ENCODE measurements around the gene PSD4. TPM values are rescaled to one million over a fixed set of nuclear protein-coding genes. Genes with fewer than 3 reads are reported as not detected.

Gene PSD4
- total and polyA plus RNA-seq, 3 experiments from 2014 or later = 42.1 to 193 (median 192) TPM

DNA sequence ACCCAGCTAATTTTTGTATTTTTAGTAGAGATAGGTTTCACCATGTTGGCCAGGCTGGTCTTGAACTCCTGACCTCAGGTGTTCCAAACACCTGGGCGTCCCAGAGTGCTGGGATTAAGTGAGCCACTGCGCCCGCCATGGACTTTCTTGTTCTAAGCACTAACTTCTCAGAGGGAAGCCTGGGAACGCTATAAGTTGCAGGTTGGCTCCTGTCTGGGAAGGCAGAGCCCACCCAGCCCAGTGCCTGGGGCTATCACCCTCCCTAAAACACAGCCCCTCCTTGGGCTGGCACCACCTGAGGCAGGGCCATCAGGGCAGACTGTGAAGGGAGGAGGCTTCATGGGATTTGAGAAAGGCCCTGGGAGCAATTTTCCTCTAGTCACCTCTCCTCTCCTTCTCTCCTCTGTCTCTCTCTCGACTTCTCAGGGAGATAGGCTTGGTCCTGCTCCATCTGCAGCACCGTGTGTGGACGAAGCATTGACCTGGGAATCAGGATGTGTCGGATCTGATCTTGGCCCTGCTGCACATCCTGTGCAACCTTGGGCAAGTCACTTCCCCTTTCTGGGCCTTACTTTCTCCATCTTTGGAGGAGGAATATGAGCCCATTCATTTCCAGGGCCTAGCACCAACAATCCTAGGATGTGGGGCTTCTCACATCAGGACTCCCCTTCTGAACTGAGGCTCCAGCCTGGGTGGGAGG, 10.9 kb downstream of the PSD4 start:
- CTCF ChIA-PET = interaction anchor here (0.9 to 5.6 kb wide), 3 partner anchors 10 to 46 kb away, joined by 4 to 92 read pairs (median 6); no protein-coding TSS in a partner anchor
- Histone ChIP-seq H3K4me1 (ENCODE audit: insufficient read depth, low read length) (peaks cover 76% of the 10 kb centered on the region), H3K9me3 (ENCODE audit: low read length) (no peaks in the 10 kb centered on the region), H3K4me3 (ENCODE audit: low read length) (no peak overlapping the region), H3K27me3 (ENCODE audit: insufficient read depth, low read length, poor library complexity, severe bottlenecking) (no peaks in the 10 kb centered on the region), H3K36me3 (ENCODE audit: insufficient read depth, low read length) (peaks cover 40% of the 10 kb centered on the region), H3K27ac (ENCODE audit: low read depth, low read length) (no peak overlapping the region)
- Mint-ChIP-seq H3K4me1 (peaks cover 79 to 94% (median 92%) of the 10 kb centered on the region in 3 donors), H3K9me3 (no peaks in the 10 kb centered on the region), H3K36me3 (peaks cover 0 to 76% (median 10%) of the 10 kb centered on the region in 3 donors), H3K4me3 (peak overlapping the region in 5 of 7 donors; percentile 23 to 64 (median 44)), H3K27me3 (no peaks in the 10 kb centered on the region), H3K27ac (peak overlapping the region; percentile 0 to 94 (median 84))
- no peak for DNase-seq
- POLR2A ChIA-PET = interaction anchor here (1.2 kb wide), 1 partner anchor 9 kb away, joined by 4 read pairs; no protein-coding TSS in a partner anchor

GRCh38 chr2:113185664-113186432, 12.1 kb downstream of the PSD4 start:
- peaks cover 77 to 93% (median 92%) of the 10 kb centered on the region in 3 donors for H3K4me1 Mint-ChIP-seq
- Histone ChIP-seq H3K4me1 (ENCODE audit: insufficient read depth, low read length) (peaks cover 64% of the 10 kb centered on the region), H3K36me3 (ENCODE audit: insufficient read depth, low read length) (peaks cover 45% of the 10 kb centered on the region), H3K9me3 (ENCODE audit: low read length) (no peaks in the 10 kb centered on the region), H3K27me3 (ENCODE audit: insufficient read depth, low read length, poor library complexity, severe bottlenecking) (no peaks in the 10 kb centered on the region), H3K27ac (ENCODE audit: low read depth, low read length) (peak overlapping the region; percentile 16), H3K4me3 (ENCODE audit: low read length) (no peak overlapping the region)
- peak overlapping the region in 3 of 7 donors; percentile 15 to 73 (median 20) for H3K4me3 Mint-ChIP-seq
- no peaks in the 10 kb centered on the region for H3K9me3 Mint-ChIP-seq
- CTCF ChIA-PET = interaction anchor here (1.2 kb wide), 2 partner anchors 10 to 47 kb away, joined by 3 to 4 read pairs; no protein-coding TSS in a partner anchor
- H3K27ac Mint-ChIP-seq = peak overlapping the region; percentile 0 to 94 (median 80)
- DNase-seq = no peak
- H3K36me3 Mint-ChIP-seq = peaks cover 0 to 80% (median 11%) of the 10 kb centered on the region in 3 donors
- no peaks in the 10 kb centered on the region for H3K27me3 Mint-ChIP-seq
- POLR2A ChIA-PET = no interaction called here

DNA sequence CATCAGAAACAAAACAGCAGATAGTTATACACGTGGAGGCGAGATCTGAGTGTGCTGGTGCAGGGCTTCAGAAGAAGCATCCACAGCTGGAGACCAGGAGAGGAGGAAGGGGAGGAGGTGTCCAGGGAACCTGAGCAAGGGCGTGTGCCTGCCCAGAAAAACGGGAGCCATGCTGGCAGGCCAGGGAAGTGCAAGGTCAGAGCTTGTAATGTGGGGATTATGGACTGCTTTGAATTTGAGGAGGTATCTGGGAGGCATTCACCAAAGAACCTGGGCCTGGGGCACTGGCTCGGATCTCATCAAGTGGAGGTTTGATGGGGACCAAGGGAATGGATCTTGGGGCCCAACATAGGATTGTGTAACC, 12.6 kb downstream of the PSD4 start:
- Histone ChIP-seq H3K4me3 (ENCODE audit: low read length) (no peak overlapping the region), H3K36me3 (ENCODE audit: insufficient read depth, low read length) (peaks cover 51% of the 10 kb centered on the region), H3K9me3 (ENCODE audit: low read length) (no peaks in the 10 kb centered on the region), H3K27me3 (ENCODE audit: insufficient read depth, low read length, poor library complexity, severe bottlenecking) (no peaks in the 10 kb centered on the region), H3K4me1 (ENCODE audit: insufficient read depth, low read length) (peaks cover 59% of the 10 kb centered on the region), H3K27ac (ENCODE audit: low read depth, low read length) (peak overlapping the region; percentile 16)
- Mint-ChIP-seq H3K9me3 (no peaks in the 10 kb centered on the region), H3K4me1 (peaks cover 72 to 90% (median 88%) of the 10 kb centered on the region in 3 donors), H3K4me3 (peak overlapping the region in 4 of 7 donors; percentile 0 to 41 (median 14)), H3K27ac (peak overlapping the region; percentile 0 to 94 (median 76)), H3K27me3 (no peaks in the 10 kb centered on the region), H3K36me3 (peaks cover 0 to 84% (median 11%) of the 10 kb centered on the region in 3 donors)
- DNase-seq = no peak
- ChIA-PET CTCF (interaction anchor here (1.2 to 1.6 kb wide), 3 partner anchors 11 to 48 kb away, joined by 3 to 5 read pairs (median 4); no protein-coding TSS in a partner anchor), POLR2A (no interaction called here)

DNA sequence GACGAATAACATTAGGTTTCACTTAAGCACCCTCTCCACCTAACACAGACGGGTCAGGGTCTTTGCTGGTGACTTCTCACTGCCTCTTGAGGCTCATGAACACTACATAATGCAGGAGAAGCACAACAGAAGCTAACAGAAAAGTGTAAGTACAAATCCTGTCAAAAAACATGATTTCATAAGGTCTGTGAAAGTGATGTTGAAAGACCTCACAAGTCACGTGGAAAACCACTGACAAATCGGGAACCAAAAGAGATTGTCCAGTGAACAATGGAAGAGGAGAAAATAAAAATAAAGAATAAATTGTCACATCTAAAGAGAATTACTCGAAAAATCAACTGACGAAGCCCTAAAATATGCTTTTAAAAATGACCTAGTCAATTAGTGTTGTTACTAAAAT, 14.0 kb downstream of the PSD4 start:
- H3K36me3 Mint-ChIP-seq = peaks cover 0 to 84% (median 13%) of the 10 kb centered on the region in 3 donors

DNA sequence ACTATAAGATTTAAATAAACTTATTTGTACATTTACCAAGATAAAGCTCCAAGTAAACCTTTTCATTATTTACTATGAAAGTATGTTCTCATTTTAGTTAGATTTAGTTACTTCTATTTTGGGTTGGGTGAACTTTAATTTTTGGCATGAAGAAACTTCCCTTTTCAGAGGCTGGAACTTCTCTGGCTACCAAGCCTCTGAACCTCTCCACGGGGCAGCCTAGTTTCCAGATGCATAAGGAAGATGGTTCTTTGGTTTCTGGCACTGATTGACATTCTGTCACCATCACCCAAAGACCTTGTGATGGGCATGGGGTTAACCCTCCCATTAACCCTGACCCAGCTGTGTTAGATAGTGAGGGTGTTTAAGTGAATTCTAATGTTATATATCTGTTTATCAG, 17.1 kb downstream of the PSD4 start:
- H3K27me3 Mint-ChIP-seq = no peaks in the 10 kb centered on the region
- Histone ChIP-seq H3K9me3 (ENCODE audit: low read length) (no peaks in the 10 kb centered on the region), H3K36me3 (ENCODE audit: insufficient read depth, low read length) (peaks cover 63% of the 10 kb centered on the region), H3K4me1 (ENCODE audit: insufficient read depth, low read length) (peaks cover 18% of the 10 kb centered on the region), H3K27me3 (ENCODE audit: insufficient read depth, low read length, poor library complexity, severe bottlenecking) (no peaks in the 10 kb centered on the region), H3K4me3 (ENCODE audit: low read length) (no peak overlapping the region), H3K27ac (ENCODE audit: low read depth, low read length) (no peak overlapping the region)
- peaks cover 40 to 65% (median 47%) of the 10 kb centered on the region in 3 donors for H3K4me1 Mint-ChIP-seq
- H3K36me3 Mint-ChIP-seq = peaks cover 0 to 88% (median 17%) of the 10 kb centered on the region in 3 donors
- no peak for DNase-seq
- H3K27ac Mint-ChIP-seq = peak overlapping the region in 7 of 8 donors; percentile 56 to 68 (median 61)
- POLR2A ChIA-PET = no interaction called here
- CTCF ChIA-PET = interaction anchor here (1.0 to 18.6 kb wide), 4 partner anchors 8 to 52 kb away, joined by 3 to 470 read pairs (median 11); no protein-coding TSS in a partner anchor
- no peak overlapping the region for H3K4me3 Mint-ChIP-seq
- H3K9me3 Mint-ChIP-seq = no peaks in the 10 kb centered on the region

More for the DNA sequence above, 14.0 kb downstream of the PSD4 start:
- Mint-ChIP-seq H3K27ac (peak overlapping the region; percentile 8 to 94 (median 54)), H3K4me3 (peak overlapping the region in 3 of 7 donors; percentile 0 to 4 (median 1)), H3K4me1 (peaks cover 60 to 76% (median 75%) of the 10 kb centered on the region in 3 donors), H3K9me3 (no peaks in the 10 kb centered on the region), H3K27me3 (no peaks in the 10 kb centered on the region)
- peaks cover 45% of the 10 kb centered on the region for H3K4me1 ChIP-seq (ENCODE audit: insufficient read depth, low read length)
- no peak overlapping the region for H3K4me3 ChIP-seq (ENCODE audit: low read length)
- H3K9me3 ChIP-seq (ENCODE audit: low read length) = no peaks in the 10 kb centered on the region
- peaks cover 53% of the 10 kb centered on the region for H3K36me3 ChIP-seq (ENCODE audit: insufficient read depth, low read length)
- no peak for DNase-seq
- no peaks in the 10 kb centered on the region for H3K27me3 ChIP-seq (ENCODE audit: insufficient read depth, low read length, poor library complexity, severe bottlenecking)
- H3K27ac ChIP-seq (ENCODE audit: low read depth, low read length) = no peak overlapping the region
- POLR2A ChIA-PET = no interaction called here
- CTCF ChIA-PET = interaction anchor here (1.6 kb wide), 1 partner anchor 11 kb away, joined by 5 read pairs; no protein-coding TSS in a partner anchor

DNA sequence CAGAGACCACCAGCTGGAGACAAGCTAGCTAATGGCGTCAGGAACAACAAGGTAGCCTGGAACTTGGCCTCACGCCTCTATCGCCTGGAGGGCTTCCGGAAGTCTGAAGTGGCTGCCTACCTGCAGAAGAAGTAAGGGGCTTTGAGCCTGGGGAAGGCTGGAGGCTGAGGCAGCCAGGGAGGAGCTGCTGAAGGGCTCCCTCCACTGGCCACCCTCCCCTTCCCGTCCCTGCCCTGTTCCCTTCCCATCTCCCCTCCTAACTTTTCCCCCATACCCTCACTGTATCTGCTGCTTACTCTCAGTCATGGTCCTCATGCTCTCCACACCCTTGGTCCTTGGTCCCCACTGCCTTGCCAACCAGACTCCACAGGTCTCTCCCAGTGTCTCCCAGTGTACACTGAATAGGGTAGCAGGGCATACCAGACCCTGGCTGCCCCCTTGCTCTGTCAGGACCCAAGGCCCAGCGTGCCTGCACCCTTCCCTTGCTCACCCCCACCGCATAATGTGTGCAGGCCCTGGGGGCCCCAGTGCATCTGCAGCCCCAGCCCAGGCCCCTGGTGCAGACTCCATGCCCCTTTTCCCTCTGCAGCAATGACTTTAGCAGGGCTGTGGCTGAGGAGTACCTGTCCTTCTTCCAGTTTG, 18.8 kb downstream of the PSD4 start:
- H3K9me3 Mint-ChIP-seq = no peaks in the 10 kb centered on the region
- Histone ChIP-seq H3K4me3 (ENCODE audit: low read length) (no peak overlapping the region), H3K27me3 (ENCODE audit: insufficient read depth, low read length, poor library complexity, severe bottlenecking) (no peaks in the 10 kb centered on the region), H3K27ac (ENCODE audit: low read depth, low read length) (no peak overlapping the region), H3K9me3 (ENCODE audit: low read length) (no peaks in the 10 kb centered on the region), H3K4me1 (ENCODE audit: insufficient read depth, low read length) (peaks cover 12% of the 10 kb centered on the region), H3K36me3 (ENCODE audit: insufficient read depth, low read length) (peaks cover 66% of the 10 kb centered on the region)
- peaks cover 5 to 91% (median 28%) of the 10 kb centered on the region in 3 donors for H3K36me3 Mint-ChIP-seq
- ChIA-PET POLR2A (interaction anchor here (1.5 kb wide), 1 partner anchor 9 kb away, joined by 4 read pairs; no protein-coding TSS in a partner anchor), CTCF (interaction anchor here (0.7 to 18.6 kb wide), 5 partner anchors 11 to 54 kb away, joined by 3 to 470 read pairs (median 5); no protein-coding TSS in a partner anchor)
- H3K4me3 Mint-ChIP-seq = no peak overlapping the region
- no peaks in the 10 kb centered on the region for H3K27me3 Mint-ChIP-seq
- H3K27ac Mint-ChIP-seq = peak overlapping the region in 4 of 8 donors; percentile 35 to 66 (median 47)
- H3K4me1 Mint-ChIP-seq = peaks cover 33 to 62% (median 46%) of the 10 kb centered on the region in 3 donors
- no peak for DNase-seq

GRCh38 chr2:113195923-113196501, 22.2 kb downstream of the PSD4 start:
- Mint-ChIP-seq H3K27ac (peak overlapping the region in 7 of 8 donors; percentile 35 to 89 (median 69)), H3K9me3 (no peaks in the 10 kb centered on the region), H3K4me3 (no peak overlapping the region), H3K36me3 (peaks cover 5 to 93% (median 32%) of the 10 kb centered on the region in 3 donors), H3K27me3 (no peaks in the 10 kb centered on the region), H3K4me1 (peaks cover 9 to 38% (median 14%) of the 10 kb centered on the region in 3 donors)
- no peak for DNase-seq
- Histone ChIP-seq H3K27ac (ENCODE audit: low read depth, low read length) (no peak overlapping the region), H3K36me3 (ENCODE audit: insufficient read depth, low read length) (peaks cover 79% of the 10 kb centered on the region), H3K4me3 (ENCODE audit: low read length) (no peak overlapping the region), H3K4me1 (ENCODE audit: insufficient read depth, low read length) (peaks cover 9% of the 10 kb centered on the region), H3K27me3 (ENCODE audit: insufficient read depth, low read length, poor library complexity, severe bottlenecking) (no peaks in the 10 kb centered on the region), H3K9me3 (ENCODE audit: low read length) (no peaks in the 10 kb centered on the region)
- ChIA-PET CTCF (interaction anchor here (1.8 to 18.6 kb wide), 5 partner anchors 14 to 194 kb away, joined by 5 to 470 read pairs (median 92); partner anchors contain the start of gene PSD4), POLR2A (no interaction called here)

Data from CD8-positive, alpha-beta memory T cell (primary cell).